ENCODE data around the gene SLC13A4.
"Not testable (repeated sequence)": the region's sequence is repeated elsewhere in the genome, so short reads cannot be mapped to it uniquely, and the experiment has no call there.

SLC13A4 gene

GRCh38 chr7:135753616-135754413 is 25.8 kb upstream of the SLC13A4 start:
- no peak for DNase-seq (ENCODE audit: low read depth in 2 of 2)

DNA sequence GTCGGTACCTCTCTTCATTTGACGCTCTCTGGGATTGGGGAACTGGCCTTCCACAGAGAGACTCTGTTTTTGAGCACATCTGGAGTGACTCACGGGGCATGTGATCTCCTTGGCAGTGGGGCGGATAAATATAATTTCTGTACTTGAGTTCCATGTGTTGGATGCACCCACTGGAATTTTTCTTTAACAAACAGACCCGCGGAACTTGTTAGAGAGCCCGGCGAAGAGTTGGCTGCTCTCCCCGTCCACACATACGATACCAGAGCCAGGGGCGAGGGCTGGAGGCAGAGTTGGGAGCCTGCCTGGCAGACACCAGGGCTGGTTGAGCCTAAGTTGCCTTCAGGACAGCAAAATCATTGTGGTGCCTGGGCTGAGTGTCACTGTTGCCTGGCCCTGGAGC is 20.8 kb upstream of the SLC13A4 start, which contains the start of gene FAM180A:
FAM180A (minus strand) TSS at position 44 of the 400 bp plus-strand sequence. CDS start 233 bp downstream, outside the sequence.
- no peak for DNase-seq (ENCODE audit: low read depth in 2 of 2)

DNA sequence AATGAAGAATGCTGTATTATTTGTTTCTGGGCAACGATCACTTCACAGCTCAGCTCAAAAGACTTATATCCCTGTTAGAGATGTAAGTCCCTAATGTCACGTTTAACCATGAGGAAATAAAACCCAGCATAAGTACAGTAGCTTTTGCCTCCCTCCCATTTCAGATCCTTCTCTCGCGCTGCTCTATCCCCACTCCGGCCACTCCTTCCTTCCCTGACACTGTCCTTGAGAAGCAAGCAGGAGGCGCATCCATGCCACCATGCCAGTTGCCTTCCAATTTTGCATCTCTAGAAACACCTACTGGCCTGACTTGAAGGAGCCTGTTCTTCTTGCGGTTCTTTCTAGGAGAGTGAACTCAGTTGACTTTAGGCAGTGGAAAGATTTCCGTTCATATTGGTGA is 19.4 kb upstream of the SLC13A4 start:
- no peak for DNase-seq (ENCODE audit: low read depth in 2 of 2)

DNA sequence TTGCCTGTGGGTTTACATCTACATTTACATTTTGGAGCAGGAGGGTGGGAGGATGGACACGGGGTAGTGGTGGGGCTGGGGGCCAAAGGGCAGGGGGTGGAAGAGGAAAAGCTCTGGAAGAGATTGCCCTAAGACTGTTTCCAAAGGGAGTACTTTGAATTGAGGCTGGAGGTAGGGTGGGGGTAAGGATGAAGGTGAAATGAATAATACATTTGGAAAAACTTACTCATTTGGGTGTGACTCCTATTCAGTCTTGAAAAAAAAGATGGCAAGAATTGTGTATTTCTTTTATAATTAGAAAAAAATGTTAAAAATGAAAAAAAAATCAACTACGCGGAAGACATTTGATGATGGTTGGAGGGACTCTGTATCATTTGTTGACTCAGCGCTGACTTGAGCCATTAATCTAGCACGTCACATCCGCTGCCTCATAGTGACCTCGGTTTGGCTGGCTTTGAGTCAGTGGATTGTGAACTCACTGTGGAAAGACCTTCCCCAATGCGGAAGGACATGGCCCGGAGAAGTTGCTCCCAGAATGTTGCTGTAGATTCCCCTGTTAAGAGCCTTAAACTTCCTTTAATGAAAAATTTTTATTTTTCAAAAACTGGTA is 17.8 kb upstream of the SLC13A4 start:
- no peak for DNase-seq (ENCODE audit: low read depth in 2 of 2)

GRCh38 chr7:135744938-135745702 is 17.1 kb upstream of the SLC13A4 start:
- DNase-seq (ENCODE audit: low read depth in 2 of 2) = no peak

GRCh38 chr7:135743907-135744731 is 16.1 kb upstream of the SLC13A4 start:
- no peak for DNase-seq (ENCODE audit: low read depth in 2 of 2)

GRCh38 chr7:135742371-135742770 is 14.4 kb upstream of the SLC13A4 start:
- DNase-seq (ENCODE audit: low read depth in 2 of 2) = no peak

DNA sequence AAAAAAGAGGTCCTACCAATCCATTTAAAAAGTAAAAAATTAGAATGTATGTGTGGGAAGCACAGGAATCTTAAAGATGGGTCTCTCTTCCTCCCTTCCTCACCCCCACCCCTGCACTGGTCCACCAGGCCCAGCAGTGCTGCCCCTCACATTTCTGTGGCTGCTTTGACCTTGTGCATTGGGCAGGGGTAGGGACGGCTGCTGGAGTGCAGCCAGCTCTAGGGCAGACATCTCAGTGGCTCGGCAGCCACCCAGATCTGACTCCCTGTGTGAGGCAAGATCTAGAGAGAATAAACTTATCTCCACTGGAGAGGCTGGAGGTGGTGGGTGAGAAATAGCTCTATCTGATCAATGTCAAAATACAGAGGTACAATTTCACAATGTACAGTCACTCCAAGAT is 13.9 kb upstream of the SLC13A4 start:
- no peak for DNase-seq (ENCODE audit: low read depth in 2 of 2)

DNA sequence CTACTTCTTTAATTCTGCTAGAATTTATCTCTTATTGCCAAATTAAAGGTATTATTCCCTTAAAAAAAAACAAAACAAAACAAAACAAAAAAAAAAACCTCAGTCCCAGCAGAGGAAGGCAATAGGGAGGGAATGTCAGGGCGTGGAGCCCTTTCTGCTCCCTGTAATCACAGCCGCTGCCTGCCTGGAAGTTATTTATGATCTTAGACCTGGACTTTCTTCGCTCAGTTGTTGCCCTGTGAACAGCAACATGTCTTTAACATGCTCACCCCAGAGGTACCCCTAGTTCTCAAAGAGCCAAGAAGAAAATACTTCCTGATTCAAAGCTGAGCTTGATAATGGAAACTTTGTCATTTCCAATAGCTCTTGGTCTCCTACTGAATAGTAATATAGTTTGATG is 12.9 kb upstream of the SLC13A4 start:
- no peak for DNase-seq (ENCODE audit: low read depth in 2 of 2)

GRCh38 chr7:135737306-135737647 is 9.3 kb upstream of the SLC13A4 start:
- not testable (repeated sequence) for DNase-seq (ENCODE audit: low read depth in 2 of 2)

GRCh38 chr7:135736586-135737305 is 8.8 kb upstream of the SLC13A4 start:
- no peak for DNase-seq (ENCODE audit: low read depth in 2 of 2)

DNA sequence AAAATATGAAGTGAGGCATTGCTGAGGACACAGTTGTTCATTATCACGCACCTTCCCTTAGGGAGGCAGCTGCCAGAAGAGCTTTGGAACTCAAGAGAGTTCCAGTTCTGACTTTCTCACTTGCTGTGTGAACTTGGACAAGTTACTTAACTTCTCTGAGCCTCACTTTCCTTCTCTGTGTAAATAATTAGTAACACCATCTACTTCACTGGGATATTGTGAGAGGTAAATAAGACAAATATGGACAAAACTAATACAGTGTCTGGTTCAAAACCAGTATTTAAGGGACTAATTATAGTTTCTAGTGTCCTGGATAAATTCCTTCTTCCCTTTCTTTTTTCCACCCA is 6.3 kb upstream of the SLC13A4 start:
- no peak for DNase-seq (ENCODE audit: low read depth in 2 of 2)

DNA sequence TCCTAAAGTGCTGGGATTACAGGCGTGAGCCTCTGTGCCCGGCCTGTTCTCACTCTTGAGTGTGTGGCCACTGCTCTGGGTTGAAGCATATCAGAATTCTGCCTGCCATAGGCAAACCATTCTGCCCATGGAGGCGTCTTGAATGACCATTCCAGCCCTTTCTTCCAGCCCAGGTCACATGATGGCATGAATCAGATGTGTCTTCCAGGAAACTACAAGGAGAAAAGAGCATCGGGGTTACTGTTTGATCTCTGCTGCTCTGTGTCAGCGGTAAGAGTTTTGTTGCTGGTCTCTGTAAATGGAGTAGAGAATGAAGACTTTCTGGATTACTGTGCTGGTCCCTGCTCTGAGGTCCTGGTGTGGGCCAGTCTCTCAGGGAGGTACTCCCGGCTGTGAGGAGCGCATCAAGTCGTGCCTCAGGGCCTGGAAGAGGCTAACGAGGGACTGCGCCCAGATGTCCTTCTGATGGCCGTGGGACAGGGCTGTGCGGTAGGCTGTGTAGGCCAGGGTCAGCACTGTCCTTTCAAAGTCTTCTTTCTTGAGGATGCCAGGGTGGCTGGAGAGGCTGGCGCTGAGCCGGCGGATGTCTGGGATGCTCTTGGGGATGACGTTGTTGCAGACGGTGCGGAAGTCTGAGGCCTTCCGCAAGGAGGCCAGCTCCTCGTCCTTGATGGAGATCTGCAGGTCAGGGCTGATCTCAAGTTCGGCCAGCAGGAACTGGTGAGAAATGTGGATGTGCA is 5.8 kb upstream of the SLC13A4 start:
- DNase-seq (ENCODE audit: low read depth in 2 of 2) = no peak

- DNase-seq (ENCODE audit: low read depth in 2 of 2) = no peak
These were observed 3.1 kb upstream of the SLC13A4 start for GRCh38 chr7:135731131-135731530.

DNA sequence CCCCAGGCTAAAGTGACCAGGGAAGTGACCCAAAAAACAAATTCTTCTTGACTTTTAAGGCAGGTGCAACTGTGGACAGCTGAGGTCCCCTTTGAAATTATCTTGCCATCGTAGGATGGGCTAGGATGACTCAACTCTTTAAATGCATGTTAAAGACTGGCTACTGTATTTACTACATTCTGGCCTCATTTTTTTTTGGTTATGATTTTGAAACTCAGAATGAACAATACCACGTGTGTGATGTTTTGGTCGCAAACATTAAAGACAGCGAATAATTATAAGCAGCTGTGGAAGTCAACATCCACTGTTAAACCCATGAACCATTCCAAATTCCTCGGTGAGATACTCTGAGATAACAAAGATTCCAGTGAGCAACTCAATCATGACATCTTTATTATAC is 1.2 kb upstream of the SLC13A4 start:
- DNase-seq (ENCODE audit: low read depth in 2 of 2) = no peak

- DNase-seq (ENCODE audit: low read depth in 2 of 2) = no peak
These were observed 894 bp downstream of the SLC13A4 start for GRCh38 chr7:135726911-135727673.

- DNase-seq (ENCODE audit: low read depth in 2 of 2) = no peak
These were observed 1.7 kb downstream of the SLC13A4 start for GRCh38 chr7:135726276-135726788.

- DNase-seq (ENCODE audit: low read depth in 2 of 2) = no peak
These were observed 4.6 kb downstream of the SLC13A4 start for GRCh38 chr7:135723411-135723810.

DNA sequence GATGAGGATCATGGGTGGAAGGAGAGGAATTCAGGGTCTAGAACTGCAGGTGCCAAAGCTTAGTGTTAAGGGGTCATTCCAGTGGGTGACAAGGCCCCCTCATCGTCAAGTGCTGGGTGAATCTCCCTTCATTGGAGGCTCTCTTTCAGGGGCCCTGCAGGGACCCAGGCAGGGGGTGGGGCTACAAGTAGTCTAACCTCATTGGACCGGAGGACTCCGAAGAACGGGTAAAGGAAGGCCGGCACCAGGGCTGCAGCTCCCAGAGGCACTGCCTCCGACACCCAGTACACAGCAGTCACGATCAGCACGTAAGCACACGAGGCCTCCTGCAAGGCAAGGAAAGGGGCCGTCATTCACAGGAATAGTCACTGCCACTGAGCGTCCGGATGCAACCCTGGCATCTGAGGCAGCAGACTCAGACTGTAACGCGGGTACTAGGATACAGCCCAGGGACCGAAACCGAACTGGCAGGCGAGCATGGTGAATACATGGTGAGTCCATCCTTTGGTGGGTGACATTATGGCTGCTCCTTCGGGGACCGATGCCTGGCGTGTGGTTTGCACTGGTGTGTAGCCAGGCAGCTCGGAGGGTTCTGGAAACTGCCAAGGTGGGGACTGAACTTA is 6.7 kb downstream of the SLC13A4 start:
- DNase-seq (ENCODE audit: low read depth in 2 of 2) = no peak
